GM21619 (cell line): ENCODE measurements around the gene NRDE2.
A peak's percentile ranks its signal among the peaks of the same experiment; 100 is the strongest.

ENCODE experiments used
- ATAC-seq: cut with Tn5 transposase; IDR thresholded peaks from one replicate; pipeline ENCODE4 v1.9.1; 2021; ENCODE audit not compliant: unreplicated experiment

The NRDE2 gene

DNA sequence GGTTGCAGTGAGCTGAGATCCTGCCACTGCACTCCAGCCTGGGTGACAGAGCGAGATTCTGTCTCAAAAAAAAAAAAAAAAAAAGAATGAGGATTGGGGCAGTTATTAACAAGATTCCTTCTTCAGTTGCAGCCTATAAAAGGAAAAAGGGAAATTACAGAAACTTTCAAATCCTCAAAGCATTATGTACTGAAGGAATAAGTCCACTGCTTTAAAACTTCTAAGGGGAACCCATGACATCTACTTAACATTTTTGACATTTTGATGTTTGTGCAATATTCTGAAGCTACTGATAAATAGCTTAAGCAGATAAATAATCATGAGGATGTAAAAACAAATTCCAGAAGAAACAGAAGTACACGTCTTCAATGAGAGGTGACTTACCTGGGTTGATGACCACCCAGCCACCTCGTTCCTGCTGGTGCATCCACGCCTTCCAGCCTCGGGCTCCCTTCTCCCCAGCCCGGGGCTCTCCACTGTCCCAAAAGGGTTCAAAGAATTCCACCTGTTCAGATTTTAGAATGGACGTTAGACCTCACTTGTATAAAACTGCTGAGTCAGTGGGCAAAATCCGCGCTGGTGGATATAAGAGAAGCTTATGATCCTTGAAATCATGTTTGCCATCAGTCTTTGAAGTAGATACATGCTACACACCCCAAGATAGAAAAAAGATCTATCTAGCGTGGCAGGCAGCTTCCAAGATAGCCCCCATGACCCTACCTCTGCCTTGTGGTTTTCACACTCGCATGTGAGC, 33.7 kb downstream of the NRDE2 start:
- no peak for ATAC-seq

DNA sequence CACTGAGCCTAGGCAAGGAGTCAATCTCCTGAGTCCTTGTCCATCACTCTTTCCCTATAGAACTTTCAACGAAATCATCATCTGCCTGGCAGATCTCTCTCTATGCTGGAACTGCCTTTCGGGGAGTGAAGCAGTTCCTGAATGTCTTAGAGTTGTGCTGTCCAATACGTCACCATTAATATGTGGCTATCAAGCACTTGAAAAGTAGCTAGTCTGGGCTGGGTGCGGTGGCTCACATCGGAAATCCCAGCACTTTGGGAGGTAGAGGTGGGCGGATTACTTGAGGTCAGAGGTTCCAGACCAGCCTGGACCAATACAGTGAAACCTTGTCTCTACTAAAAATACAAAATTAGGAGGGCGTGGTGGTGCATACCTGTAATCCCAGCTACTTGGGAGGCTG, 35.1 kb downstream of the NRDE2 start:
- no peak for ATAC-seq

DNA sequence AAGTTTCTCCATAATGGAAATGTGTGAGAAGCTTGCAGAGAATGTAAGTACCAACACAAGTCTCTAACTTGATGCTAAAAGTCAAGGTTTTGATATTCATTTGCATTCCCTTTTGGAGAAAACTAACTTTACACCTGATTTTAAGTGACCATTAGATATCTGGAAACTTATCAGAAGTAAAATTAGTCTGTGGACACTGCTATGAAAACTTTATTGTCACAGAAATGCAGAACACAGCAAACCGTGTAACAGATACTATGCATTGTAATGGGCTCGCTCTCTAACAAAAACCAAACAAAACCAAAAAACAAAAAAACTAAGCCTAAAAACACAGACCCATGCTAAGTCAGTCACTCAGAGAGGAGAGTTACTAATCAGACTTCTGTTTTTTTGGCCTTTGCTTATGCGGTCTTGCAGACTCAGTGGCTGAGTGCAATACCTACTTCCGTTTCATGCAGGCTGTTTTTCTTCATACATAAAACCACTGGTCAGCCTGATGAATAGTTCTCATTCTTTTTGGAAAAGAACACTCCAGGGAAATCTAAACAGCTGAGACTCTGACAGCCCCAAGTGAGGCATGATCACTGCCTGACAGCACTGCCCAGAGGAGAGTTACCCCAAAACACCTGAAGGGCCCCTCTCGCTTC, 35.7 kb downstream of the NRDE2 start:
- ATAC-seq: no peak

DNA sequence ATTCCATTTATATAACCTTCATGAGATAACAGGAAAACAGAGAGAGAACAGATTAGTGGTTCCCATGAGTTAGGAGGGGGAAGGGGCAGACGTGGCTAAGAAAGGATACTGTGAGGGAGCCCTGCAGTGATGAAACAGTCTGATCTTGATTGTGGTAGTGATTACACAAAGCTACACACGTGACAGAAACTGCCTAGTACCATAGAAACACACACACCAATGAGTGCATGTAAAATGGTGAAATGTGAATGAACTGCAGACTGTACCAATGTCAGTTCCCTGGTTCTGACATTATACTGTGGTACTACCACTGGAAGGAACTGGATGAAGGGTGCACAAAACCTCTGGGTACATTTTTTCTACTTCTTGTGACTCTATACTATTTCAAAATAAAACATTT, 36.9 kb downstream of the NRDE2 start:
- ATAC-seq: no peak

DNA sequence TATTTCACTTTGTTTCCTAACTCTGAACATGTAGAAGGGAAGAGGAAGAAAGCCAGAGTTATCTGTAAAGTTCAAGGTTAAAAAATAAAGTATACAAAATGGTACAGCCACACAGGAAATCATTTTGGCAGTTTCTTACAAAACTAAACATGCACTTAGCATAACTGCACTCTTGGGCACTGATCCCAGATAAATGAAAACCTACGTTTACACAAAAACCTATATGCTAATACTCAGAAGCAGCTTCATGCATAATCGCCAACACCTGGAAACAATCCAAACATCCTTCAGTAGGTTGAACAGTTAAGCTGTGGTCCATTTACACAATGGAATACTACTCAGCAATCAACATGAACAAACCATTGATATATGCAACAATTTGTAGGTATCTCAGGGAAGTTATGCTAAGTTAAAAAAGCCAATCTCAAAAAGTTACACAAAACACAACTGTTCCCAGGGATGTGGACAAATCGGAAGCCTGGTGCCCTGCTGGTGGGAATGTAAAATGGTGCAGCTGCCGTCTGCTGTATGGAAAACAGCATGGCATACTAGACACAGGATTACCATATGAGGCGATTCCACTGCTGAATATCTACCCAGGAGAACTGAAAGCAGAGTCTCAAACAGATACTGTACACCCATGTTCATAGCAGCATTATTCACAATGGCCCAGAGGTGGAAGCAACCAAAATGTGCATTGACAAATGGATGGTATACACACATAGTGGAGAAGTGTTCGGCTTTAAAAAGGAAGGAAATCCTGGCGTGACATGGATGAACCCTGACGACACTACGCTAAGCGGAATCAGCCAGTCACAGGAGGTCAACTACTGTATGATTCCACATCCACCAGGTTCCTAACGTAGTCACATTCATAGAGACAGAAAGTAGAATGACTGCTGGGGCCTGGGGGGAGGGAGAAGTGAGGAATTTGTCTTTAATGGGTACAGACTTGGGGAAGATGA, 37.7 kb downstream of the NRDE2 start:
- no peak for ATAC-seq

DNA sequence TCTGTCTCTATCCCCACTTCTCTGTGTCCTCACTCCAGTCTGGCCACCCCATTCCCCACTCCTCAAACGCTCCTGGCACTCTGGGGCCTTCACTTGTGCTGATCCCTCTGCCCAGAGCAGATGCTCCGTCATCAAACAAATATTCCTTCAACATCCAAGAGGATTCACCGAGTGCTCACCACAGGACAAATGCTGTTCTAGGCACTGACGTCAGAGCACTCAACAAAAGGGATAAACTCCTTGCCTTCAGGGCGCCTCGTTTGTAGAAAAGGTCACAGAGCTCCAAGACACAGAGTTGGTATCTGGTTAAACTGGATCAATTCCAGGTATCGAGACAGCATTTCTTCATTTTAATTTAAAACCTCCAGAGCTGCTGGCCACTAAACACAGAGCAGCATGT, 40.0 kb downstream of the NRDE2 start:
- no peak for ATAC-seq

DNA sequence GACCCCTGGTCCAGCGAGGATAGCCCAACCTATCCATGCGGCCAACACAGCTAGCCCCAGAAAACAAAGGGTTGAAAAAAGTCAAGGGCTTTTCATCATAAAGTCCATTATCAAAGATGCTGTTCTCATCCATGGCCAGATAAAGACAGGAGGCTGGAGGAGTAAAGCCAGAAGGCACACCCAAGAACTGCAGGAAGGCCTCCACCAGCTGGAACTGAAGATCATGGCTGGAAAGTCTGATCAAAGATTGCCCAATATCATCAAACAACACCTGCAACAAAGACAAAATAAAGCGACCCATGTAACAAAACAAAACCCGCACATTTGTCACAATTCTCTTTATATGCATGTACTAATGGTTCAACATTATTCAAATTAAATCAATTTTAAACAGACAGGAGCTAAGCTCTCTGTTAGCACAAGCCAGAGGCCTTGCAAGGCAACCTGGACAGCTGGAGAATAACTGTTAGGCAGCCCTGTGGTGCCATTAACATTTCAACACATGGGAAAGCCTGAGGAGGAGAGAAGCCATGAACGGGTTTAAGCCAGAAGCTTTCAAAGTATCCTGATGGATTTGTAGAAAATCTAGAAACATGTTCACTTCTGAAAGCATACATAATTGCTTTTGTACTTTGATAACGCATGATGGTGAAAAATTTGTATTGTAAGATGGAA, 41.3 kb downstream of the NRDE2 start:
- ATAC-seq: no peak

DNA sequence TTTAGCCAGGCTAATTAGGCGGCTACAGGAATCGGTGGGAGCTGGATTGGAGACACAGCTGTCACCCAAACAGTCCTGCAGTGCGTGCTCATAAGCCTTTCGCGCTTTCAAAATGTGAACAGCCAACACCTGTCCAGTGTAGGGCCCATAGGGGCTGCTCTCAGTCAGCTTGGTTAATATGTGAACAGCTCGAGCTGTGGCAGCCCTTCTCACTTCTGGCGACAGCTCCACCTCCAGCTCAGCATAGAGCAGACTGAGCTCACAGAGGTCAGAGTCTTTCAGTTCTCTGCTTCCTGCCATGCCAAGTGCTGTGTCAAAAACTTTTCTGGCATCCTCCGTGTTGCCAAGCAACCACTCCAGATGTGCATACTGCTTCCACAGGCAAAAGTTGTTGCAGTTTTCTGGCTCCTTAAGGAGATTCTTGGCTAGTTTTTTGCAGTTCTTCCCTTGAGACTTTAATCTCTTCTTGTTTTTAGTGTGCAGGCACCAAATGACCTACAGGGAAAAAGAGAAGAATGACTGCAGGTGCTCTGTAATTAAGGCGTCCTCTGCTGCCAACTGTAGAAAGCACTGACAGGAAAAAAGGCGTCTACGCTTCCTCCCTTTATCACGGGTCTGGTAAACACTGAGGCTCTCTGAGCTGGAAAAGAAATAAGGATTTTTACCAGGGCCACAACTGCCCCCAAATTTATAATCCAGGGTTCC, 42.9 kb downstream of the NRDE2 start:
- ATAC-seq: peak; percentile 99

DNA sequence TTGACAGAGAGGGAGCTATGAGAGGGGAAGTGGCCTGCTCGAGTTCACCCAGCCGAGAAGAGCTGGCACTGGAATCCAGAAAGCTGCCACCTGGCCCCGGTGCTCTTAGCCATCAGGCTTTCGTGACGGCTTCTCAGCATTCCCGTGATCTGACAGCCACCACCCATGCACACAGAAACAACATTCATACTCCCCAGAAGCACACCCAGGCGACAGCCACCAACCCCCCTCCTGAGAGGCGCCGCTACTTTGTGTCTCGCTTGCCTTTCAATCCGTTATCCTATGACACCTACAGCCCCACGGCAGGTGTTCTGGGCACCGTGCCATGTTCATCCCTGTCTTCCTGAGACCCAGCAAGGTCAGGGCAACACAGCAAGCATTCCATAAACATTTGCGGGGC, 44.0 kb downstream of the NRDE2 start:
- no peak for ATAC-seq

DNA sequence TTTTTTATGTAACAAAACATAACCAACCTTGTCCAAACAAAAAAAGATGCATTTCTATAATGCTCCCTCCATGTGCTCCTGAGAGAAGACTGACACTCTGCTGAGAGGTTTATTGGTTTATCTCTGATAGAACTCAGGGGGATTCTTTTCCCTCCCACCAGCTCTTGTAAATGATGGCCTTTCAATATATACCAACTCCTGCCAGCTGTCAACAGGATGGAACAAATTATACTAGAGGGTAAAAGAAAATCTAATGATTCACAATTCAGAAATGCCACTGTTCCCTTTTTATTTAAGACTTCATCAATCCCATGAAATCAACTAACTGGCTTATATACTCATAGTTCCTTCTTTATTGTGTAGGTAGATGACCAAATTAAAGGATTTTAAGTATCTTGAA, 50.0 kb downstream of the NRDE2 start:
- no peak for ATAC-seq

DNA sequence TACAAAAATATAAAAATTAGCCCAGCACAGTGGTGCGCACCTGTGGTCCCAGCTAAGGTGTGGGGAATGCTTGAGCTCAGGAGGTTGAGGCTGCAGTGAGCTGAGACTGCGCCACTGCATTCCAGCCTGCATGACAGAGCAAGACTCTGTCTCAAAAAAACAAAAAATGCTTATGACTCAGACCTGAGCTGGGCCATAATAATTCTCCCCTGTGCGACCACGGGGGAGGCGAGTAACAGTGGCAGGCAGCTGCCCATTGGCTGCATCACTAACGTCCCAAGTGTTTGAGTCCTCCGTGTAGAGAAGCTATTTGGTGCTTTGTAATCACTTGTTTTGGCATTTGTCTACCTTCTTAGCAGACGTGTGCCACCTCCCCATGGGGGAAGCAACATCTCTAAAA, 50.5 kb downstream of the NRDE2 start:
- ATAC-seq: no peak

DNA sequence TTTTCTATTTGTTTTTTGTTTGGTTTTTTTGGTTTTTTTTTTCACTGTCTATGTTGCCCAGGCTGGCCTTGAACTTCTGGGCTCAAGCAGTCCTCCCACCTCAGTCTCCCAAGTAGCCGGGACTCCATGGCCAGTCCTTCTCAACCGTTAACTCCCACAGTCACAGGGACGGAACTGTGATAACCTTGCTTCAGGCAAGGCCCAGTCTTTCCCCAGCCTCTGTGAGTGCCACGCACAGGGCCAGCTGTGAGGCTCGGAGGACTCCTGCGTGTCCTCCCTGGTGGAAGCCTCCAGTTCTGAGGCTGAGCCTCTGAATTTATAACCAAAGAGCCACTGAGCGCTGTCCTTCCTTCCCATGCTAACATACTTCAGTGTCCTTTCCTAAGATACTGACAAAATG, 51.6 kb downstream of the NRDE2 start:
- no peak for ATAC-seq

DNA sequence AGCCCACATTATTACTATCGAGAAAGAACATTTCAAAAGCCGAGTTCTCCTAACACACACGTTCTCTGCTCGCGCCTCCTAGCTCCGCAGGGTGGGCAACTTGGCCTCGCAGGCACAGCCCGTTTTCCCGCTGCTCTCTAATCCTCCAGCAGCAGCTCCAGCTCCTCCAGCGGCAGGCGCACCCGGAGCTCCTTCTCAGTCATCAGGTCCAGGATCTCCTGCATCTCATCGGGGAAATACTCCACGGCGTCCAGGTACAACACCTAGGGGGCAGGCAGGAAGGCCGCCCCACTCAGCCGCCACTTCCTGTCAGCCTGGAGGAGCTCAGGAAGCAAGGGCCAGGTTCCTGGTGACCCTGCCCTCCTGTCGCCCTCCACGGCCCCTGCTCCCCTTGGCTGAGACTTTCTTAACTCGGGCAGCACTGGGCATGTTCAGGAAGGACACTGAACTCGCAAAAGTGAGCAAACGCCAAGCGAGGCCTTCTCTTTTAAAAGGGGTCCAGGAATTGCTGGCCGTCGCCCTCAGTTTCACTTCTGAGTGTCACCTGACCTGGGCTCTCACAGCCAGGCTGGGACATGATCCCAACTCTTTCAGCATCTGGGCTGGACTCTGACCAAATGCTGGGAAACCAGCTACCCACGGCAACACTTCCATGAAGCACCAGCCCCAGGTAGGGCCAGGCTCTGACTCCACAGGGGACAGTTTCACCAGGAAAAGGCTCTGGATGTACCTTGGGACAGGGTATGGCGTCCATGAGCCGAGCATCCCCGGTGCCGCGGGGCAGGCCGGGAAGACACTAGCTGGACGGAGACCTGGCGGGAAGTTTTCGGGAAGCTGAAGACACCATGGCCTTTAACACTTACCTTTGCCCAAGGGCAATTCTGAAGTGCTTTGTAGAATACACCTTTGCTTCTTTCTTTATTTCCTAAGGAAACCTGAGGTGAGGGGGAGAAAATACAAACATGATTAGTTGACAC, 53.3 kb downstream of the NRDE2 start:
- ATAC-seq: no peak

DNA sequence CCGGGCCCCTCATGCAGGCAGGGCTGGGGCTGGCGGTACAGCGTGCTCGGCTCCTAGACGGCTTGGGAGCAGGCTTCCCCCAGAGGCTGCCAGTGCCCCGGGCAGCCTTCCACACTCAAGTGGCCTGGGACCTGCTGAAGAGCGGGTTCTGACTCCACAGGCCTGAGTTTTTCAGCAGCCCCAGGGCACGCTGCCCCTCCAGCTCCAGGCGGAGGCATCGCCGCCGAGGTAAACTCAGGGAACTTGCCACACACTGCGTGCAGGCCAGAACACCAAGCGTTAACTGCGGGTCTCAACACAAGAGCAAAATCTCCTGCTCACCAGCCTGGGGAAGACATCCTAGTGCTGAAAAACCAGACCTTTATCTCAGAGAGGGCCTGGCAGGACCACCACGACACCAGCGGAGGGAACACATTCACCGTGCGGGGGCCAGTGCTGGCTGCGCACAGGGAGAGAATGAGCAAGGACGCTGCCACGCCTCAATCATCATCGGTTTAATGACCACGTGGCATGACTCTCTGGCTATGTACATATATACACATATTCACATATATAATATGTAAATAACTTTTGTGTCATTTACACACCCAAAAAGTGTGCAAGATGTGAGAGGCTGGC, 54.1 kb downstream of the NRDE2 start:
- ATAC-seq: no peak

DNA sequence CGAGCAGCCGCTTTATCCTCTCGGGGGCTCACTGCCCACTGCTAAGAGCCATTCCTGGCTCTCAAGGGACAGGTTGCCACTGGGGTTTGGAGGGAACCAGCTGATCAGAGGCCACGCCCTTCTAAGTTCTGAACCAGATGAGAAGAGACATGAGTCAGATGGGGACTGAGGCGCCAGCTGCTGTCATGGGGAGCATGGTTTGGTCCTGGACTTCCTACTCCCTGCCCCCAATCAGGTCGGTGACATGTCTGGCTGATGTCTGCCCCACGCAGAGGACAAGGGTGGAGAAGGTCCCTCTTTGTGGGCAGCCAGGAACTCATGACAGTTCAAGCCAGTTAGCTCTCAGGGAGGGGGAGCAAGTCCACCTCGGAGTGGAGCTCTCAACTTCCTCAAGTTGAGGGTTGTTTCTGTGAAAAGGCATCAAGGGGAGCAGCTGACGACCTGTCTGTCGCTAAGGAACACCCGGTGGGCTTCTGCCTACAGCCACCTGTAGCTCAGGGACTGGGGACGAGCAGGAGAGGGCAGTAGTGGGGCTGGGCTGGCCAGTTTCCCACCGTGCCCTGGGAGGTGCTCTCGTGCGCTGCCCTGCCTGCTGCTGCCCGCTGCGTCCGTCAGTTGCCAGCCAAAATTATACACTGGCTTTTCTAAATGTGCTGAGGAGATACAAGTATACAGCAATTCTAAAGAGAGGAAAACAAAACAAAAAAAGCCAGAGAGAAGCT, 54.9 kb downstream of the NRDE2 start:
- ATAC-seq: no peak

DNA sequence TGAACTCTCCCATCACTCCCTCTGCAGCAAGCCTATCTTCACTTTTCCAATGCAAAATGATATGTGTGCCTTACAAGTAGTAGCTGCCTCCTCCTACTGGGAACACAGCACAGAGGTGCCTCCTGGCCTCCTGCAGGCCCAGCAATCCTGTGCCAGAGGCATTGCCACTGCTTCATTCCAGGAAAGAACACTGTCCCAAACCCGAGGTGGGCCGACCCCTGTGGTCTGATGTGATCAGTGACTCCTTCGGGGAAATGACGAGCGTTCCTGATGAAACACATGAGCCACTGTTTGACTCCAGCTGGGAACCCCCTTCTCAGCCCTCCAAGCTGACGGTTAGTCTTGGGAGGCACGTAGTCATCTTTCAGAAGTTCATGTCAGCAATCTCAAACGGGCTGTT, 55.9 kb downstream of the NRDE2 start:
- ATAC-seq: no peak

DNA sequence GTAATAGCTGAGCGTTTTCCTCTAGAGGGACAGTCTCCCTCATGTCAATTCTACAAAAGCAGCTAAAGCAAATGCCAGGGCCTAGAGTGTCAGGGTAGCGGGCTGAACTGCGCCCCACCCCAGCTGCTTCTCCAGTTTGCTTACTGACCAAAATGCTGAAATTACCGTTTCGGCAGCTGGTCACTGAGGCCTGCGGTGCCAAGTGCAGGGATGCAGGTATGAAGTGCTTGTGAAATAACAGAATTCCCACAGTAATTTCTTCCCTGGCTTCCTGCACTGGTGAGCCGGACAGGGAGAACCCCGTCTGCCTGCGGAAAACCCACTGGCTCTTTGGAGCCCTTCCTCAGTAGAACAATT, 56.3 kb downstream of the NRDE2 start:
- no peak for ATAC-seq

DNA sequence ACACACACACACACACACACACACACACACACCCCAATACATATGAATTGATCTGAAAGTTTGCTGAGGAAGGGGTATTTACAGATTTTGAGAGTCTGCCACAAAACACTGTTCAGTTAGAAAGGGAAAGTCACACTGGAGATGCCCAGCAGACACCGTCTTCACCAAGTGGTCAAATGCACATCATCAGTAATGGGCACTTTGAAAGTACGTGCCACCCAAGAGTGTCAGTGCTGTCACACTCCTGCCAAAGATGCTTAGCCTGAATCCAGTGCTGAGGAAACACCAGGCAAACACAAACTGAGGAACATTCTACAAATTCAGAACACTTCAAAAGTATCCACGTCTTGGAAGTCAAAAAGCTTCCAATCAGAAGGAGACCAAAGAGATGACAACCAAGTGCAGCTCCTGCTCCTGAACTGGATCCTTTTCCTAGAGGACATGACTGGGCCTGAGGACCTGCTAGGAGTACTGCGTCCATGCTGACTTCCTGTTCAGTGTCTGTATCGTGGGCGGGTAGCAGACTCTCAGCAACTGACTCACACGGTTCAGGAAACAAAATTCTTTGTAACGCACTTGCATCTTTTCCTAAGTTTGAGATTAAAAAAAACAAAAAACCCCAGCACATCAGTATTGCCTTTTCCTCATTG, 56.8 kb downstream of the NRDE2 start:
- ATAC-seq: no peak
